NCI-H446 treated with DMSO at 0.1 percent for 48 hours (cell line): ENCODE results near the gene MLST8.

ENCODE experiments used
- DNase-seq: peaks from one replicate; lab custom pipeline; 2025; lab: John Stamatoyannopoulos, UW

The MLST8 gene, protein sequence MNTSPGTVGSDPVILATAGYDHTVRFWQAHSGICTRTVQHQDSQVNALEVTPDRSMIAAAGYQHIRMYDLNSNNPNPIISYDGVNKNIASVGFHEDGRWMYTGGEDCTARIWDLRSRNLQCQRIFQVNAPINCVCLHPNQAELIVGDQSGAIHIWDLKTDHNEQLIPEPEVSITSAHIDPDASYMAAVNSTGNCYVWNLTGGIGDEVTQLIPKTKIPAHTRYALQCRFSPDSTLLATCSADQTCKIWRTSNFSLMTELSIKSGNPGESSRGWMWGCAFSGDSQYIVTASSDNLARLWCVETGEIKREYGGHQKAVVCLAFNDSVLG

DNA sequence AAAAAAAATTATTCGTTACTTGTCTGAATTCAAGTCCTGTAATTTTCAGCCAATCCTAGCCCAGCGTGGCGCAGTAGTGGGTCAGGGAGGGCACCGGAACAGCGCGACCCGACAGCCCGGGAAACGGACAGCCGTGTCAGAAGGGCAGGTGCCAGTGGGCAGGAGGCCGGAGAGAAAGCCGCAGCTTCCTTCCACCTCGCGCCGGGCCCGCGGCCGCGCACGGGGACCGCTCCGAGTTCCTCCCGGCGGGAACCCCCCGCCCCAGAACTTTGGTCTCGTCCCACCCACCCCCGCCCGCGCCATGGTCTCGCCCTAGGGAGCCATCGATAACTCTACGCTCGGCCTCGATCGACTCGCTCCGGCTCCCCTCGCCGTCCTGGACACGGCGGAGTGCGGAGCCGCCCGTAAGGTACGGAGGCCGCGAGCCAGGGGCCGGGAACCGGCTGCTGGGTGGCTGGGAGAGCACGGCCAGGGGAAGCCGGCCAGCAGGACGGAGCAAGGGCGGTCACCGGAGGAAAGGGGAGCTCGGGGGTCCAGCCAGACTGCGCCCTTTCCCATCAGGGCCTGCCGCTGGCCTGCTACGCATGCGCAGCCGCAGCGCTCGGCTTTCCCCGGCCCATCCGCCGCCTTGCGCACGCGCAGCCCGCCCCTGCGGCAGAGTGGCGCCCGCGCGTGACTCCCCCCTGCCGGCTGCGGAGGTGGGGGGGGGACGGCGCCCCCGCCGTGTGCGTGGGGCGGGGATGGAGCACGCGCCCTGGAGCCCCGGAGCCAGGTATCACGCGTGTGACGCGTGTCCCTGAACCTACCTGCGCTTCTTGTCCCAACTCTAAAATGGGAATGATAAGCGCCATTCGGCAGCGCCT is at the start of gene MLST8:
MLST8 (plus strand) TSS at position 351 of the 863 bp plus-strand sequence. CDS start 632 bp downstream, outside the sequence.
- peak; percentile 43 for DNase-seq

DNA sequence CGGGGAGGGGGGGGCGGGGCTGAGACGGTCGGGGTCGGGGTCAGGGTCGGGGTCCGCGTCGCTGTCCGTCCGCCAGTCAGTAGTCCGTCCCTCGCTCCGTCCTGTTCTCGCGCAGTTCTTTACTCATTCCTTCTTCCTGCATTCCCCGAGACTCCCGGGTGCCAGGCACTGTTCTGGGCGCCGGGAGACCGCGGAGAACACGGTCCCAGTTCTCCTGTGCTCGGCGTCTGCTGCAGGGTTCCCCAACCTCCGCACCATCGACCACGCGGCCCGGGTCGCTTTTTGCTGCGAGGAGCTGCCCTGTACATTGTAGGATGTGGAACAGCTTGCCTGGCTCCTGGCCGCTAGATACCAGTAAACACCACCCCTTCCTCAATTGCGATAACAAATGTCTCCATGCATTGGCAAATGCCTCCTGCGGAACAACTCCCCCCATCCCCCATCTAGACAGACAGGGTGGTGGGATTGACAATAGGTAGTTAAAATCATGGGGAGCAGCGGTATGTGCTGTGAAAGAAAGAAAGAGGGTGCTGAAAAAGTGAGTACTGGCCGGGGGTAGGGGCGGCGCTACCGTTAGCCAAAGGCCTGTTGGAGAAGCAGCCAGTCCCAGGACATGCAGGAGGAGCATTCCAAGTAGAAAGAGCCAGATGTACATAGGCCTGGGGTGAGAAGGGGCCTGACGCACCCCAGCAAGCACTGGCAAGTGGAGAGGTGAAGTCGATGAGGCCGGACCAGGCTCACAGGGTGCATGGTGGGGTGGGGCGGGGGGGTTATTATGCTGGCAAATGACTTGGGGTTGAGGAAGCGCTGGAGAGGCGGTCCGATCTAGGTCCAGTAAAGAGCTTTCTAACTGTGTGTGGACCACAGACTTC is 49.0 kb upstream of the MLST8 start:
- DNase-seq = no peak

DNA sequence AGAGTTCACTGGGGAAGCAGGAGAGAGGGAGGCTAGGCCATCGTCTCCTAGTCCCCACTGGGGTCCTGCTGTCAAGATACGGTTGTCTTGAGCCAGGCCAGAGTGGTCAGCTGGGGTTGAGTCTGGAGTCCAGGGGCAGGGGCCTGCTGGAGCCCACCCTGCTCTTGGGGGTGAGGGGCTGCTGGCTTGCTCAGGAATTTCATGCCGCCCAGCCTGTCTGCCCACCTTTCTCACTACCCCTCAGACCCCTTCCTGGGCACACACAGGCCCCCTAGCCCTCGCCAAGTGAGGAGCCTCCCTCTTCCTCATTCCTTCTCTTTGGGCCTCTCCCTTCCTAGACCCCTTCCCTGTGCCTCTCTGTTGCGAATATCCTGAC is 48.4 kb upstream of the MLST8 start:
- no peak for DNase-seq

DNA sequence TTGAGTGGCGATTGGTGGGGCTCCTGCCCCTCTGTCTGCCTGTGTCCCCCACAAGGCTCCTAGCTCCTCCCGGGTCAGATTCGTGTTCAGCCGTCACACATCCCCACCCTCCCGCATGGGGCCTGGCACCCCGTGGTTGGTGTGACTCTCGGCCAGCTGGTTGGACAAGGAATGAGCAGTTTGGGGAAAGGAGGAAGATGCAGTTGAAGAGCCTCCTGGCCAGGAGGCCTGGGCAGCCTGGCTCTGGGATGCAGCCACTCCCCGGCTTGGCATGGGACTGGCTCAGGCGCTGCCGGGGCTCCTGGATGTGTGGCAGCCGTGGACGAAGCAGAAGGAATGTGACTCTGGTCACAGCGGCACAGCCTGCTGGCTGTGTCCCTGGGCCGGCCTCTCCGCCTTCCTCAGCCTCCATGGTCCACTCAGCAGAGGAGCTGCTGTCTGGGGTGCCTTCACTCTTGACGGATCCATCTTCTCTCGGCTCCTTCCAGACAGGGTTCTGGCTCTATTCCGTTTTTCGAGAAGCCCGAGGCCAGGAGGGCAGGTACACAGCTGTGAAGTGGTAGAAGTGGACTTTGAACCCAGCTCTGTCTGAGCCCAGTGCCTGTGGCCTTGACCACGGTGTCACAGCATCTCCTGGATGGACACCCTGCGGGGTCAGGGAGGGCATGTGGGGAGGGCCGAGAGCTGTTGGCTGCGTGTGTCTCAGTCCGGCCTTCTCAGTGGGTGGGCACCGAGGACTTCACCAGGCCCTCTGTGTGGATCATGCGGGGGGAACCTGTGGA is 47.6 kb upstream of the MLST8 start:
- DNase-seq = no peak

DNA sequence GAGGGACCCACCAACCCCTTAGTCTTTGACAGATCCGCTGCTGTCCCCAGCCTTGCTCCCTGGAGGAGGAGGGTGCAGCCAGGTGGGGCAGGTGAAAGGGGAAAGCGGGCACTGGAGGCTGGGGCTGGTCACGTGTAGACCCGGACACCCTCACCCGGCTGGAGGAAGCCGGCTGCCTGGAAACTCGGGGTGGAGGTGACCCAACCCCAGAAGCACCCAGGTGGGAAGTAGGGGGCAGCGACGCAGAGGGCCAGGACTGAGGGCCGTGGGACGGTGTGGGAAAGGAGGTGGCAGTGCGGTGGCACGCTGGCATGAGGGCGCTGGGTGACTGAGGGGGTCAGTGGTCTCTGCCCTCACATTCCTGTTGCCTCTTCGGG is 47.0 kb upstream of the MLST8 start:
- no peak for DNase-seq

DNA sequence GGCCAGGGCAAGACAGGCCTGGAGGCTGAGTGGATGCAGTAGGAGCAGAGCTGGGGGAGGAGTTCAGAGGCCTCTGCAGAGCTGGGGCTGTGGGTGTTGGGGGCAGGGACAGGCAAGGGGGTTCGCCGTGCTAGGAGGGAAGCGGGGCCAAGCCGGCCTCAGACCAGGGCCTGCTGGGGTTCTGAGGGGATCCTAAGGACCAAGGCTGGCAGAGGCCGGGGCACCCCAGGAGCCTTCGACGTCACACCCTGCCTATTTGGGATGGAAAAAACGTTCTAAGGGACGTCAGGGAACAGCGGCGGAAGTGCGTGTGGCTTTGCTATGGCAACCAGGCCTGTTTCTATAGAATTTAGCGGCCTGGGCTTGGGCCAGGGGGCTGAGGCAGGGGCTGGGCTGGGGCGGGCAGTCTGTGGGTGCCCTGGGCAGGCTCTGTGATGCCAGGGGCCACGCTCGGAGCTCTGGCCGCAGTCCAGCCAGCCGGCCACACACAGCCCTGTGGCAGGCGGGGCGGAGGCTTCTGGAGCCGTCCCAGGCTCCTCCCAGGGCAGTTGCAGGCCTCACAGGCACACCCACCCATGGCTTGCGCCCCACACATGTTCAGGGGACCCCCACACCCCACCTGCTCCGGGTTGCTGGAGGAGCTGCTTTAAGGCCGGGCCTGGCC is 45.9 kb upstream of the MLST8 start:
- no peak for DNase-seq

DNA sequence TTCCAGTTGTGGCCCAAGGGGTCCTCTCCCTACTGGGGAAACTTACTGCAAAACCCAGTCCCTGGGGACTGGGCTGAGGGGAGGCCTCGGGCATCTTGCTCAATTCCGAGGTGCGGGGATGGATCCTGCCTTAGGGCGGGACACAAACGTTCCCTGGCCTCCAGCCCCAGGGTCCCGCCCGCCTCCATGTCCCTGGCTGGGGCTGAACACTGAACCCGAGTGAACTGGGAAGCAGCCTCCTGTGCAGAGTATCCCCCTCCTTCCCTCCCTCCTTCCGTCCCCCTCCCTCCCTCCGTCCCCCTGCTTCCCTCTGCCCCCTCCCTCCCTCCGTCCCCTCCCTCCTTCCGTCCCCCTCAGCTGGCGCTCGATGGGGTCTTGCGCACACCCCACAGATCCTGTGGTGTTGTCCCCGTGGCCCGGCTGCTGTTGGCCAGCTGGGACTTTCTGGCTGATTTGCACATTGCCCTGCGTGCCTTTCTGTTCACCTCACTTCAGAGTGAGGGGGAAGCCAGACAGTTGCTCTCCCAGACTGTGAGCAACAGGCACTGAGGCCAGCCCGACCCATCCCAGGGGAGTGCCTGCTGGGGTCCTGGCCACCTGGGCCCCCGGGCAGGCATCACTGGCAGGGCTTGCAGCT is 44.2 kb upstream of the MLST8 start:
- DNase-seq = no peak

DNA sequence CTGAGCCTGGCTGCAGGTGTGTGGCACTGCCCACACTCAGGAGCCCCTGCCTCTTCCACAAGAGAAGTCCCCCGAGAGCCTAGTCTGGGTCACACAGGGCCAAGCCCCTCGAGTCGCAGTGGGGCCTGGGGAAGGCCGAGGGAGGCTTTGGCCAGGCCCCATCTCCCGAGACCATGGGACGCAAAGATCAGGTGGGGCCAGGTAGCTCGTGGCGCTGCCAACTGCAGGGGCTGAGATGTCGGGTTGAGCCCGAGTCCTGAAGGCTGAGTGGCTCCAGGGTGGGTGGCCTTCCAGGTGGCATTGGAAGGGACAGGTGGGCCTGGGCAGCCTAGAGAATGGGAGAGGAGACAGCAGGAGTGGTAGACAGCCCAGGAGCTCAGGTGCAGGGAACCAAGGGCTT is 43.3 kb upstream of the MLST8 start:
- DNase-seq = no peak

DNA sequence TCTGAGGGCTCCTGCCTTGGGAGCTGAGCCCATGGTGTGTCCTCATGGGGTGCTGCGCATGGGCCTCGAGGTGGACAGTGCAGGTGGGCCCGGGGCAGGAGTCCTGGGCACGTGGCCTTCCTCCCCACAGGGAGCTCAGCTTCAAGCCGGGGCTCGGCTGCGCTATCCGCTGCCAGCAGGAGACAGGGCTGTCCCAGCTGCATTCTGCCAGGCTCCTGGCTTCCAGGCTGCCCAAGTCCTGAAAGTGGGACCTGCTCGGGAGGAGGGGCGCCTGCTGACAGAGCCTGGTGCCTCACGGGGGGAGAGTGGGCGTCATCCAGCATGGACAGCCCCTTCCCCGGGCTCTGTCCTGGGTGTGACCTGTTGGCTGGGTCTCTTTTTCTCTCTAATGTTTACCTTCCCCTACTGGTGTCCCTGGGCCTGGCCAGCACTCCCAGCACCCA is 42.6 kb upstream of the MLST8 start:
- no peak for DNase-seq

DNA sequence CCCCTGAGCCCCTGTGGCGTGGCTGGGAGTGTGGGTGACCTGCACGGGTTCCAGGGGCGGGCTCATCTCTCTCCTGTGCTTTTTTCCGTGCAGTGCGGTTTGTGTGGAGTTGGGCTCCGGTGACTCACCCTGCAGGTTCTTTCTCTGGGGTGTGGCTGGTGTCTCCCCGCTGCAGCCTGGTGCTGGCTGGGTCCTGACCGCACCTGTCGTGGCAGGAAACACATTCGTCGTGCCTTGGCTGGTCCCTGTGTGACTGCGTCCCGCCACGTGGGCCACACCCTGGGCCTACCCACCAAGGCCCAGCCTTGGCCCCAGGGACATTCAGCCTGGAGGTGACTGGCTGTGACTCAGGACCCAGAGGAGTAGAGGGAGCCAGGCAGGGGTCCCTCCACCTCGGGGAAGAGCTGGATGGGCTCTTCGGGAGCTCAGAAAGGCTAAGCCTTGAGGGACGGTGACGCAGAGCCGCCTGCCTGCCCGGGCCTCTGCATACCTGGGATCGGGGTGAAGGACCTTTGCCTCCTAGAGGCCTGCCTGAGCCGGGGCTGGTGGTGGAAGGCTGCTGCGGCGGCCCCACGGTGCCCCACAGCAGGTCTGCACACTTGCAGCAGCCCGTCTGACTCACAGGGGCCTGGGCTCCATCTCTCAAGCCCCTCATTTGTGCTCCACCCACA is 41.9 kb upstream of the MLST8 start:
- DNase-seq = no peak

DNA sequence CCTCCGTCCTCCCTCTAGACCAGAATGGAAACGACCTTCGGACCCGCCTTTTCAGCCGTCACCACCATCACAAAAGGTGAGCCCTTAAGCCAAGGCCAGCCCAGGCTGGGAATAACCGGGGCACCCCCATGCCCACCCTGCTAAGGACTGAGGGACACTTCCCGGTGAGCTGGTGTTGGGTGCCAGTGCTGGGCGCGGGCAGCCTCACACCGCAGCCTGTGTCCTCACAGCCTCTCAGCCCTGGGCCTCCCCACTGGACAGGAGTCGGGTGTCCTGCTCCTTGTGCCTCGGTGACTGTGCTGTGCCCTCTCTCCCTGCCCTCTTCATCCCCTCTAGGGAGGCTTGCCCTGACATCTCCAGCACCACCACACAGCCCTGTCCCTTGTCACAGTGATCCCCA is 39.4 kb upstream of the MLST8 start:
- no peak for DNase-seq

DNA sequence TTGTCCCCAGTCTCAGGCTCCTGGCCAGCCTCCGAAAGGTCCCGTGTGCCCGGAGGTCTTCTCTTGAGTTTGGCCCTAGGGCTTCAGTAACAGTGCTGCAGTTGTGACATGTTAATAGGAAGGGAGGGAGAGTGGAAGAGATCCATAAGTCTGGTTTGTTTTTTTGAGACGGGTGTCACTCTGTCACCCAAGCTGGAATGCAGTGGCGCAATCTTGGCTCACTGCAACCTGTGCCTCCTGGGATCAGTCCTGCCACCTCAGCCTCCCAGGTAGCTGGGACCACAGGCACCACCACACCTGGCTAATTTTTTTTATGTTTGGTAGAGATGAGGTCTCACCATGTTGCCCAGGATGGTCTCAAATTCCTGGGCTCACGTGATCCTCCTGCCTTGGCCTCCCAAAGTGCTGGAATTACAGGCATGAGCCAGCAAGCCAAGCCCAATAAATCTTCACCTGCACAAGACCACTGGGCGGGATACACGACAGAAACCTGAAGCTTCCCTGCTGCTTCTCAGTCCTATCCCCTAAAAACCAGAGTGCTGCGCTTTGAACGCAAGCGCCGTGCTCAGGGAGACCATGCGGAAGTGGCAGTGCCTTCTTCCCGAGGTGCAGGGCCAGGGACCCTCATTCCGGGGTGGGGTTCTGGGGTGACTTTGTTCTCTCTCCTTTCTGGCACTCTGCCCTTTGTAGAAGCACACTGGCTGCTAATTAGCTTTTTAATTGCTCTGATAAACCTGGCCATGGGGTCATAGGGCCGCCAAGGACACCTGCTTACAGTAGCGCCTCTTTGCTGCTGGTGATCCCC is 38.8 kb upstream of the MLST8 start:
- DNase-seq = no peak

DNA sequence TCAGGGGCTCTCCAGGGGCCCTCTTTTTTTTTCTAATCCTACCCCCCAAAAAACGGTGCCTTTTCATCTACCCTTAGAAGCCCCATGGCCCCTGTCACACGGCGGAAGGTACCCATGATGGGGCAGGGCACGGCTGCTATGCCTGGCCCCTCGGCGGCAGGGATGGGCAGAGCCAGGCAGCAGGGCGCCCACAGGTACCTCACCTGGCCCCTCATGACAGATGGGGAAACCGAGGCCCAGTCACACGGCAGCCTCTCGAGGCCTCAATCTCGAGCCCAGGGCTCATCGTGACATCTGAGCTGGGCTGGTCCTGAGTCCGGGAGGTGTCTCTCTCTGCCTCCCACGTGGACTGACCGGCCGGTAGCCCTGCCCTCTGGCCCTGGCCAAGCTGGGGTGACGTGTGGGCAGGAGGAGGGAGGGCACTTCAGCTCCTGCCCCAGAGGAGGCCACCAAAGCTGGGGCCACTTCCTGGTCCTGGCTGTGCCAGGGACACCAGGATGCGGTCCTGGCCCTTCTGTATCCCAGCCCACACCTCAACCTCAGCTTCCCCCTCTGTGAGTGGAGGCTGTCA is 38.1 kb upstream of the MLST8 start:
- no peak for DNase-seq

DNA sequence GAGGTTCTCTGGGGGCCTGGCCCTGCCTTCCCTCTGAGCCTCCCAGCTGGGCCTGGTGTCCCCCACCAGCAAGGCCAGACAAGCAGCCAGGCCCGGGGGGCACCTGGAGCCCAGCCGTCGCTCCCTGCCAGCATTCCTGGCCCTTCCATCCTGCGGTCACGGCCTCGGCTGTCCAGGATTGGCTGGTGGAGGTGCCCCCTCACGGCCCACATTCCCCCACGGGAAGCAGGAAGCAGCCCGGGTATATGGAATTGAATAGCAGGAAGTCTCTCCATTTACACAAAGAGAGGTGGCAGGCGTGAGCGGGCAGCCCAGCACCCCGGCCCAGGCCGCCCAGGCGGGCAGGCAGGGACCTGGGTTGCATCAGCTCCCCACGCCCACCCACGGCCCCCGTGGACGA is 35.2 kb upstream of the MLST8 start:
- no peak for DNase-seq

DNA sequence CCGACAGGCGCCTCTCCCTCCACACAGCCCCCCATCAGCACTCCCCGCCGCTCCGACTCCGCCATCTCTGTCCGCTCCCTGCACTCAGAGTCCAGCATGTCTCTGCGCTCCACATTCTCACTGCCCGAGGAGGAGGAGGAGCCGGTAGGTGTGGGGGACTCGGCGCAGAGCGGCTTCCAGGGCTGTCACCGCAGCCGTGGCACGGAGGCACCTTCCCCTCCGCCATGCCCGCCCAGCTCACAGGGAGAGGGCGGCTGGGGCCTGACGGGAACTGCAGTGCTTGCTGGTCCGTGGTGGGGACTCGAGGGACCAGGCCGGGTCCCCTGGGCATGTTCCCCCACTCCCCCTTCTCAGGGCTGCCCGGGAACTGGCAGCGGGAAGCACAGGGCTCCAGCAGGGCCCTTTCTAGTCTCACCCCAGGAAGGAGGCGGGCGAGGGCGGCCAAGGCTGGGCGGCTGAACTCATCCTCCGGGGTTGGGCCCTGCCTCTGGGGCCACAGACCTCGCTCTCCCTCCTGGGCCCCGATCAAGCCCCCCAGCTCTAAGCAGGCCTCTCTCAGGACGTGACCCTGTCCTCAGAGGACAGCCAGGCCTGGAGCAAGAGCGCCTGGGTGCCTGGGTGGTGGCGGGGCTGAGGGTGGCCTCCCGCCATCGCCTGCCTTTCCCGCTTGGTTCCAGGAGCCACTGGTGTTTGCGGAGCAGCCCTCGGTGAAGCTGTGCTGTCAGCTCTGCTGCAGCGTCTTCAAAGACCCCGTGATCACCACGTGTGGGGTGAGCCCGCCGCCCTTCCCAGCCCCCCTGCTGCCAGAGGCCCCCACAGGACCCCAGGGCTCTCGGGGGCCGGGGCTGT is 34.4 kb upstream of the MLST8 start:
- DNase-seq = no peak

DNA sequence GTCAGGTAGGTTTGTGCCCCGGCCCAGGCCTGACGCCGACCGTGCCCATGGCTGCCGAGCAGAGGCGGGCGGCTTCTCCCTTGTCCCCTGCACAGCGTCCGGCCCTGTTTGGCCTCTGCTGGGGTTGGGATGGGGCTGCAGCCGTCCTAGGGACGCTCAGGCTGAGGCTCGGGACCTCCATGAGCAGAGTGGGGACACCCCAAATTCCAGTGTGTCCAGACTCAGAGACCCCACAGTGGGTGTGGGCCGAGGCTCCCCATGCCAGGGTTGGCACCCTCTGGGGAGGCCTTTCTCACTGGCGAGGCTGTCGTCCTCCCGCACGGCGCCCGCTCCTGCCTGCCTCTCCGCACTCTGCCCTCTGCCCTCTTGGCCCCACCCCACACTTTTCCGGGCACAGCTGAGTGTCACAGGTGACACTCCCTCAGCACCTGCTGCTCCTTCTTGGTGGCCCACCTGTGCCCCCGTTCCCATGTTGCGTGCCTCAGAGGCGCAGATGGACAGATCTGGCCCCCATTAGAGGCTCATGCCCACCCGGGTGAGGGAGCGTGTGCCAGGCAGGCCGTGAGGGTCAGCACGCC is 33.6 kb upstream of the MLST8 start:
- no peak for DNase-seq

DNA sequence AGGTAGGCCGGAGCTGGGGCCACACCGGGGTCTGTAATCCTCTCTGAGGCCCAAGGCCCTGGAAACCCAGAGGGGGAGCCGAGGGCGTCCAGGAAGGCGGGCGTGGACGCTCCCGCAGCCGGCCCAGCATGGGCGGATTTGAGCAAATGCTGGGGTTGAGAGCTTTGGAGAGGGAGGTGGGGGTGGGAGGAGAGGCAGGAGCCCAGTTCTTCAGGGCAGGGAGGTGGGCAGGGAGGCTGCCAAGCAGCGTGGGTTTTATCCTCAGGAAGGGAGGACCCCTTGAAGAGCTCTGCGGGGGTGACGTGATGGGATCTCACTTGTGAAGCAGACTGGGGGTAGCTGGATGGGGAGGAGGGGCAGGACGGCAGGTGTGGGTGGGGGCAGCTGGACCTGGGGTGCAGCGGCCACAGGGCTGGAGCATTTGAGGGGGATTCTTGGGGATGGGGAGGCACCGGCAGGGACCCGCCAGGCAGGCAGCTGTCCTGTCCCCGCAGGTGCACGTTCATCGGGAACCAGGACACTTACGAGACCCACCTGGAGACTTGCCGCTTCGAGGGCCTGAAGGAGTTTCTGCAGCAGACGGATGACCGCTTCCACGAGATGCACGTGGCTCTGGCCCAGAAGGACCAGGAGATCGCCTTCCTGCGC is 32.4 kb upstream of the MLST8 start:
- DNase-seq = no peak
